CD4-positive, alpha-beta T cell treated with Interleukin-4 for 4 hours (primary cell): ENCODE measurements around the gene UBE3D.
"Not testable (repeated sequence)": the region's sequence is repeated elsewhere in the genome, so short reads cannot be mapped to it uniquely, and the experiment has no call there.

ENCODE experiments used
- DNase-seq: peaks from one replicate; pipeline ENCODE4 v3.0.0-alpha.2; 2020

UBE3D gene

GRCh38 chr6:82909551-82909950, 156.1 kb downstream of the UBE3D start:
- no peak for DNase-seq

GRCh38 chr6:82908661-82909060, 157.0 kb downstream of the UBE3D start:
- DNase-seq = no peak

- no peak for DNase-seq
Measured at GRCh38 chr6:82906951-82907350, 158.7 kb downstream of the UBE3D start.

GRCh38 chr6:82906489-82906888, 159.2 kb downstream of the UBE3D start:
- DNase-seq = no peak

GRCh38 chr6:82904860-82905259, 160.8 kb downstream of the UBE3D start:
- no peak for DNase-seq

GRCh38 chr6:82904257-82904656, 161.4 kb downstream of the UBE3D start:
- DNase-seq = no peak

- no peak for DNase-seq
Measured at GRCh38 chr6:82902290-82902689, 163.4 kb downstream of the UBE3D start.

GRCh38 chr6:82894653-82895259, 170.9 kb downstream of the UBE3D start:
- DNase-seq = no peak

GRCh38 chr6:82893889-82894652, 171.6 kb downstream of the UBE3D start:
- DNase-seq = no peak

- not testable (repeated sequence) for DNase-seq
Measured at GRCh38 chr6:82891503-82891902, 174.1 kb downstream of the UBE3D start.

GRCh38 chr6:82891076-82891475, 174.6 kb downstream of the UBE3D start:
- no peak for DNase-seq

GRCh38 chr6:82890240-82890639, 175.4 kb downstream of the UBE3D start:
- no peak for DNase-seq

GRCh38 chr6:82889143-82889542, 176.5 kb downstream of the UBE3D start:
- no peak for DNase-seq

- DNase-seq = no peak
Measured at GRCh38 chr6:82882363-82883023, 183.1 kb downstream of the UBE3D start.

- no peak for DNase-seq
Measured at GRCh38 chr6:82881519-82881918, 184.1 kb downstream of the UBE3D start.

- no peak for DNase-seq
Measured at GRCh38 chr6:82878812-82879211, 186.8 kb downstream of the UBE3D start.

- DNase-seq = no peak
Measured at GRCh38 chr6:82877213-82878195, 188.1 kb downstream of the UBE3D start.

GRCh38 chr6:82875573-82876185, 190.0 kb downstream of the UBE3D start:
- no peak for DNase-seq

GRCh38 chr6:82874867-82875266, 190.8 kb downstream of the UBE3D start:
- no peak for DNase-seq

GRCh38 chr6:82872185-82872584, 193.5 kb downstream of the UBE3D start:
- DNase-seq = no peak

- no peak for DNase-seq
Measured at GRCh38 chr6:82870582-82871172, 195.0 kb downstream of the UBE3D start.

GRCh38 chr6:82869493-82869892, 196.1 kb downstream of the UBE3D start:
- DNase-seq = no peak
